ENCODE data around the gene XPC. TPM values are rescaled to one million over a fixed set of nuclear protein-coding genes. Genes with fewer than 3 reads are reported as not detected.
A peak's percentile ranks its signal among the peaks of the same experiment; 100 is the strongest.
"Not testable (repeated sequence)": the region's sequence is repeated elsewhere in the genome, so short reads cannot be mapped to it uniquely, and the experiment has no call there.

Gene XPC
- total RNA-seq, result 10 to 100 TPM; 20.6 to 25.9 (median 23.5) TPM

DNA sequence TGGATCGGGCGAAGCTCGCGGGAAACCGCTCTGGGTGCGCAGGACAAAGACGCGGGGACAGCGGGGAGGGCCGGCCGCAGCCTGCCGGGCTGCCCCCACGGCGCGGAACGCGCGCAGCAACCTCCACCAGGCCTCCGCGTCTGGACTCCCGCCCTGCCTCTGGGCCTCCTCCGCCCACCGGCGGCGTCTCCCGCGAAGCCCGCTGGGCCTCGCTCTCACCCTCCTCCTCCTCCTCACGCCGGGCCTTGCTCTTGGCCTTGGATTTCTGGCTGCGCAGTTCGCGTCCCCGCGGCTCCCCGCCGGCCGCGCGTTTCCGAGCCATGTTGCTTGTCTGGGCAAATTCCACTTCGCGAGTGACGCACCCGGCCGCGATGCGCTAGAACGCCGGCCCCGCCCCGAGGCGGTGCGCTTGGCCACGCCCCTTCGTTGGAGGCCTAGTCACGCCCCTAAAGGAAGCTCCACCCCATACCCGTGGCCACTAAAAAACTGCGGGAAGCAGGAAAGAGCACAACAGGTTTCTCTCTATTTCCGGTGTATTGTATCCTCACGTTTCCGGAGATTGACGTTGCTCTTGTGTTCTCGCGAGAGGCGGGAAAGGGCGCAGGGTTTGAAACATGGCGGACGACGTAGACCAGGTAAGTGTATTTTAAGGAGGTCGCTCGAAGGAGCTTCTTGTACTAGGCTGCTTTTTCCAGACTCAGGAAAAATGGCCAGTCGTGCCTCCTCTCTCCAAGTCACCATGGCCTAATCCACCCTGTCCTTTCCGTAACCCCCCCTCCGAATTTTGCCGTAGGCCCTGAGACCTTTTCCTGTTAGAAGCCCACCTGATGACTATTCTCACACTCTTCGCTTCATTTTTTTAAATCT is at the start of gene XPC, which contains the start of gene LSM3:
Gene XPC, minus strand, starts transcription at position 355 of the 867 bp plus-strand sequence. Its CDS starts 33 bp downstream, at position 322.
Gene LSM3, plus strand, starts transcription at position 571 of the 867 bp plus-strand sequence. Its CDS starts 44 bp downstream, at position 615.
- peak; percentile 93 to 96 for ATAC-seq
- H3K27me3 Mint-ChIP-seq (ENCODE audit: low read depth), result no peaks in the 10 kb centered on the region
- peak within 1 kb of the TSS; percentile 93 for H3K4me3 Mint-ChIP-seq
- H3K9me3 Mint-ChIP-seq, result no peaks in the 10 kb centered on the region
- peaks cover 17% of the 10 kb centered on the region for H3K36me3 Mint-ChIP-seq (ENCODE audit: insufficient read depth)
- DNase-seq, result peak; percentile 98
- peaks cover 68% of the 10 kb centered on the region for H3K4me1 Mint-ChIP-seq (ENCODE audit: low read depth)

DNA sequence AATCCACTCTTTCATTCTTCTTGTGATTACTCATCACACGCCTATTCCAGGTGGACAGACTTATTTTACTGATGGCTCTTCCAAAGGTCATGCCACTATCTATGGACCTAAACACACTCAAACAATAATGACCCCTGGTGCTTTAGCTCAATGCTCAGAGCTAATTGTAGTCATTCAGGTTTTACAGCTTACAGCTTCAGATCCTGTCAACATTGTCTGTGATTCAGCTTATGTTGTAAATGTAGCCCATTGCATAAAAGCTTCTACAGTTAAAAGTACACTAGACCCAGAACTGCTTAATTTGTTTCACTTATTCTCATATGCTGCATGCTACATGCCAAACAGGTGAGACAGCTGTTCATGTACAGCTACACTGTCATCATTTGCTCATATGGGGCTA is 49.5 kb upstream of the XPC start:
- ATAC-seq (no peak), DNase-seq (no peak)
- peaks cover 48% of the 10 kb centered on the region for H3K27me3 Mint-ChIP-seq (ENCODE audit: low read depth)
- peaks cover 2% of the 10 kb centered on the region for H3K36me3 Mint-ChIP-seq (ENCODE audit: insufficient read depth)
- peaks cover 2% of the 10 kb centered on the region for H3K4me1 Mint-ChIP-seq (ENCODE audit: low read depth)
- H3K9me3 Mint-ChIP-seq, result no peaks in the 10 kb centered on the region
- no peak overlapping the region for H3K4me3 Mint-ChIP-seq

DNA sequence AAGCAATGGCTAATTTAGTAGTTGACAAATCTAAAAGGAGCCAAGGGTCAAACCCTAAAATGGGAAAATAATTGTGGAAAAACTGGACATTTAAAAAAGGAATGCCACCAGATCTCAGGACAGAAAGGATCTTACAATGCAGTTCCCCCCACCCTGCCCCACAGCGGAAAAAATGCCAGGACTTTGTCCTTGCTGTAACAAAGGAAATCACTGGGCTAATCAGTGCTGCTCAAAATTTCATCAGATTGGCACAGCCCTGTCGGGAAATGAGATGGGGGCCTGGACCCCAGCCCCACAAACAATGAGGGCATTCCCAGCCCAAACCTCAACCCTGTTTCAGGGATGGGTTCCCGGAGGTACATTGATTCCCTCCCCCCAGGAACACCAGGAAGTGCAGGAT is 48.0 kb upstream of the XPC start:
- not testable (repeated sequence) for ATAC-seq; H3K36me3 Mint-ChIP-seq (ENCODE audit: insufficient read depth); DNase-seq; H3K4me3 Mint-ChIP-seq; H3K4me1 Mint-ChIP-seq (ENCODE audit: low read depth)
- peaks cover 35% of the 10 kb centered on the region for H3K27me3 Mint-ChIP-seq (ENCODE audit: low read depth)
- peaks cover 13% of the 10 kb centered on the region for H3K9me3 Mint-ChIP-seq

DNA sequence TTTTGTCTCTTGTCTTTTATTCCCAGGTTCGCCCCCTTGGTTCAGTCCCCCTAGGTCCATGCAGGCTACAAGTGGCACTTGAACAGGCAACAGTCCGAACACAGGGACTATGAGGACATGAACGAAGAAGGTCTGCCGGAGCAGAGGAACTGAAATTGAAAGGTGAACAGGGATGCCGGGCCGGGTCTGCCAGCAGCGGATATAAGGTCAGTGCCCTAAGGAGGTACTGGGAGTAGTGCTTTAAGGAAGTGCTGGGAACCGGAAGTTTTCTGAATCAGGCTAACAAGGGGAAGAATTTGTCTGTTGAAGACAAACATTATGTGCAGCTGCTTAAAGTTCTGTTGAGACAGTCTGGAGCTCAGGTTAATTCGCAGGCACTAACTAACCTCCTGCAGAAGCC is 47.0 kb upstream of the XPC start:
- peaks cover 27% of the 10 kb centered on the region for H3K27me3 Mint-ChIP-seq (ENCODE audit: low read depth)

DNA sequence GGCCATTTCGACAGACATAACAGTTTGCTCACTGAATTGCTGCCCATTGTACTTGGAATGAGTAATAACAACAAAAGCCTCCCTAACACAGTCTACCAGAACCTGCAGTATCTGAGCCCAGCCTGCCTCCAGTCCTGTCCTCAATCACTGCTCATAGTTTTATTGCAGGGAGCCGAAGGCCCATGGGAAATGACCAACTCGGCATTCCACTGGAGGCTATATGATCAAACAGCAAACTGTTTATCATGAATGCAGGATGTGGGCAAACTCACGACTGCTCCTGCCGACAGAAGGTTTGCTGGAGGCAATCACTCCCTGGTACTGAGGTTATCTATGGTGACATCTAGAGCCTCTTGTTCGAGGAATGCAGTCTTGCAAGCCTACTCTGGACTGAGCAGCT is 46.5 kb upstream of the XPC start:
- Mint-ChIP-seq H3K4me3 (no peak overlapping the region), H3K4me1 (ENCODE audit: low read depth) (no peaks in the 10 kb centered on the region), H3K27me3 (ENCODE audit: low read depth) (peaks cover 22% of the 10 kb centered on the region), H3K36me3 (ENCODE audit: insufficient read depth) (peaks cover 4% of the 10 kb centered on the region), H3K9me3 (peaks cover 24% of the 10 kb centered on the region)
- DNase-seq (no peak), ATAC-seq (no peak)

More for the DNA sequence above, 47.0 kb upstream of the XPC start:
- ATAC-seq (no peak), DNase-seq (no peak)
- Mint-ChIP-seq H3K9me3 (peaks cover 20% of the 10 kb centered on the region), H3K4me3 (no peak overlapping the region), H3K4me1 (ENCODE audit: low read depth) (no peaks in the 10 kb centered on the region), H3K36me3 (ENCODE audit: insufficient read depth) (peaks cover 6% of the 10 kb centered on the region)

DNA sequence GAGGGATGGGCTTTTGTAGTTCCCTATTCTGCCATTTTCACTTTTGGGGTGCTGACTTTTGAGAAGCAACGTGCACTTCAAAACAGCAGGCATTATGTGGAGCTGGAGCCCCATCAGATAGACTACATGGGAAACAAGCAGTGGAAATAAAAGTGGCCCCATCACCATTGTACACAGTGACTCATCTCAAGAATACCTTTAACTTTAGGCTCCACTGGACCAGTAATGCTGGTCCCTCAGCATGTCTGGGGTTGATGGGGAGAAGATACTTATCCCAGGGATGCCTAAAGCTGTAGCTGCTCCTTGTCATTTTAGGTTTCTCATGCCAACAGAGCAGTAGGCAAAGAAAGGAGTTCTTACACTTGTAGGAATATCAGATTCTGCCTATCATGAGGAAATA is 45.2 kb upstream of the XPC start:
- peaks cover 22% of the 10 kb centered on the region for H3K27me3 Mint-ChIP-seq (ENCODE audit: low read depth)

DNA sequence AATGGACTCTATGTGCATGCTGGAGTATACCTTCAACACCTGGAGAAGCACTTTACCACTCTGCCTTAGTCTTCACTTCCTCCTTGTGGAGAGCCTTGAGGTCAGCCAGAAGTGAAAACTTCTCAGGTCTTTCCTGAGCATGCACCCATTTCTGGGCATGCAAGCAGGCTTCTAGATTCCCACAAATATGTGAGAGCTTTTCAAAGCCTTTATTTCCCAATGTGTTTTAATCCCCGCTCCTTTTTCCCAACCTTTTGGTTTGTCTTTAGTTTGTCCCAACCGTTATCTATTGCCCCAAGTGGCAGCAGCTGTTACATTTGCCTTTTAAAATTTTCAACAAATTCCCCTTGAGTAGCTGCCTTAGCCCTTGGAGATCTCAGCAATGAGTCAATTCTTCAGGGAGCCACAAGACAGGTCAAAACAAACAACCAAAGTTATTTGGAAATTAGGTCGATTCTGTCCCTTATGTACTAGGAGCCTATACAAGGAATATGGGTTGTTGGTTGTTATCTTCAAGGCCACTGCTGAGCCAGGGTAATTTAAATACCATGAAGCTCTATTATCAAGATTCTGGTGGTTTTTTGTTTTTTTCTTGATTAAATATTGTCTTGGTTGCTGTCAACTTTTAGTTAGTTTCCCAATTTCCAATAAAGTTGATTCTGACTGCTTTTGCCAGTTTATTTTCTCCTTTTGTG is 44.6 kb upstream of the XPC start:
- DNase-seq, result no peak
- ATAC-seq, result no peak
- H3K36me3 Mint-ChIP-seq (ENCODE audit: insufficient read depth), result peaks cover 4% of the 10 kb centered on the region
- peaks cover 1% of the 10 kb centered on the region for H3K4me1 Mint-ChIP-seq (ENCODE audit: low read depth)
- H3K27me3 Mint-ChIP-seq (ENCODE audit: low read depth), result peaks cover 22% of the 10 kb centered on the region
- peaks cover 27% of the 10 kb centered on the region for H3K9me3 Mint-ChIP-seq
- no peak overlapping the region for H3K4me3 Mint-ChIP-seq

More for the DNA sequence above, 45.2 kb upstream of the XPC start:
- Mint-ChIP-seq H3K9me3 (peaks cover 27% of the 10 kb centered on the region), H3K36me3 (ENCODE audit: insufficient read depth) (peaks cover 4% of the 10 kb centered on the region), H3K4me3 (no peak overlapping the region), H3K4me1 (ENCODE audit: low read depth) (no peaks in the 10 kb centered on the region)
- DNase-seq (no peak), ATAC-seq (no peak)

DNA sequence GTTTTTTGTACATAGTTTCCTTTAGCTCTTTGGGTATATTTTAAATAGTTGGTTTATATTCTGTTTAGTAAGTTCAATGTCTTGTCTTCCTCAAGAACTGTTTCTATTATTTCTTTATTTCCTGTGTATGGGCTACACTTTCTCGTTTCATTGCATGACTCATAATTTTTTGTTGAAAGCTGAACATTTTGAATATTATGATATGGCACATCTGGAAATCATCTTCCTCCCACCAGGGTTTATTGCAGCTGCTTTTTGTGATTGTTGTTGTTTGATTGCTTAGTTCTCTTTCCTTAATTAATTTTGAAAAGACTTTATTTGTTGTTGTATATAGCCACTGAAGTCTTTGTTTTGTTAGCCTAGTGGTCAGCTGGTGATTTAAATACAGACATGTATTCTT is 44.1 kb upstream of the XPC start:
- peaks cover 4% of the 10 kb centered on the region for H3K36me3 Mint-ChIP-seq (ENCODE audit: insufficient read depth)
- ATAC-seq (no peak), DNase-seq (no peak)
- peaks cover 2% of the 10 kb centered on the region for H3K4me1 Mint-ChIP-seq (ENCODE audit: low read depth)
- H3K27me3 Mint-ChIP-seq (ENCODE audit: low read depth), result peaks cover 22% of the 10 kb centered on the region
- peaks cover 27% of the 10 kb centered on the region for H3K9me3 Mint-ChIP-seq
- H3K4me3 Mint-ChIP-seq, result no peak overlapping the region

DNA sequence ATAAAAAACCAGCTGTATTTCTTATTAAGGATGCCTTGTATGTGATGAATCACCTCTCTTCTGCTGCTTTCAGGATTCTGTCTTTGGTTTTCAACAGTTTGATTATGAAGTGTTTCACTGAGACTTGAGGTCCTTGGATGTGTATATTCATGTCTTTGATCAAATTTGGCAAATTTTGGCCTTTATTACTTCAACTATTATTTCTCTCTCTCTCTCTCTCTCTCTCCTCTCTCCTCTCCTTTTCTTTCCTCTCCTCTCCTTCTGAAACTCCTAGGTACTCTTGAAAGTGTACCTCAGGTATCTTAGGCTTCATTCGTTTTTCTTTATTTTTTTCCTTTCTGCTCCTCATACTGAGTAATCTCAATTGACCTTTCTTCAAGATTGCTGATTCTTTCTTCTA is 43.5 kb upstream of the XPC start:
- peaks cover 3% of the 10 kb centered on the region for H3K4me1 Mint-ChIP-seq (ENCODE audit: low read depth)
- no peak overlapping the region for H3K4me3 Mint-ChIP-seq
- H3K9me3 Mint-ChIP-seq, result peaks cover 27% of the 10 kb centered on the region
- H3K36me3 Mint-ChIP-seq (ENCODE audit: insufficient read depth), result peaks cover 4% of the 10 kb centered on the region
- DNase-seq, result no peak
- H3K27me3 Mint-ChIP-seq (ENCODE audit: low read depth), result peaks cover 22% of the 10 kb centered on the region
- no peak for ATAC-seq

DNA sequence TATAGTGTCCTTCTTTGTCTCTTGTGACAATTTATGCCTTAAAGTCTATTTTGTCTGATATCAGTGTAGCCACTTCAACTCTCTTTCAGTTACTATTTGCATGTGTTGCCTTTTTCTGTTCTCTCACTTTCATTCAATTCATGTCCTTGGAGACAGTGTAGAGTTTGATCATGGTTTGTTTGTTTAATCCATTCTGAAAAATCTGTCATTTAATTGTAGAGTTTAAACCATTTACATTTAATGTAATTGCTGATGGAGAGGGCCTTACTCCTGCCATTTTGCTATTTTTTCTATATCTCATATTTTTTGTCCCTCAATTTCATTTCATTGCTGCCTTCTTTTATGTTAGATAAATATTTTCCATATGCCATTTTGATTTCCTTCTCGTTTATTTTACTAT is 42.5 kb upstream of the XPC start:
- Mint-ChIP-seq H3K27me3 (ENCODE audit: low read depth) (peaks cover 14% of the 10 kb centered on the region), H3K4me3 (no peak overlapping the region), H3K4me1 (ENCODE audit: low read depth) (peaks cover 9% of the 10 kb centered on the region), H3K9me3 (peaks cover 27% of the 10 kb centered on the region), H3K36me3 (ENCODE audit: insufficient read depth) (peaks cover 4% of the 10 kb centered on the region)
- ATAC-seq, result no peak
- no peak for DNase-seq

DNA sequence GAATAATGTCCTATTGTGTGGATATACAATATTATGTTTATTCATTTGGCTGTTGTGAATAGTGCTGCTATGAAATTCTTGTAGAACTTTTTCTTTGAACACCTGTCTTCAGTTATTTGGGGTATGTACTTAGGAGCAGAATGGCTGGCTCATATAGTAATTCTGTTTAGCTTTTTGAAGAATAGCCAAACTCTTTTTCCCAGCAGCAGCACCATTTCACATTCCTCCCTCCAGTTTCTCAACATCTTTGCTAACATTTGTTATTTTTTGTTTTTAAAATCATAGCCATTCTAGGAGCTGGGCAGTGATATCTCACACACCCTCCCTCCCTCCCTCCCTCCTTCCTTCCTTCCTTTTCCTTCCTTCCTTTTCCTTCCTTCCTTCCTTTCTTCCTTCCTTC is 40.0 kb upstream of the XPC start:
- peaks cover 4% of the 10 kb centered on the region for H3K36me3 Mint-ChIP-seq (ENCODE audit: insufficient read depth)
- H3K27me3 Mint-ChIP-seq (ENCODE audit: low read depth), result peaks cover 3% of the 10 kb centered on the region
- H3K9me3 Mint-ChIP-seq, result peaks cover 27% of the 10 kb centered on the region
- DNase-seq (no peak), ATAC-seq (no peak)
- H3K4me3 Mint-ChIP-seq, result no peak overlapping the region
- H3K4me1 Mint-ChIP-seq (ENCODE audit: low read depth), result peaks cover 9% of the 10 kb centered on the region

DNA sequence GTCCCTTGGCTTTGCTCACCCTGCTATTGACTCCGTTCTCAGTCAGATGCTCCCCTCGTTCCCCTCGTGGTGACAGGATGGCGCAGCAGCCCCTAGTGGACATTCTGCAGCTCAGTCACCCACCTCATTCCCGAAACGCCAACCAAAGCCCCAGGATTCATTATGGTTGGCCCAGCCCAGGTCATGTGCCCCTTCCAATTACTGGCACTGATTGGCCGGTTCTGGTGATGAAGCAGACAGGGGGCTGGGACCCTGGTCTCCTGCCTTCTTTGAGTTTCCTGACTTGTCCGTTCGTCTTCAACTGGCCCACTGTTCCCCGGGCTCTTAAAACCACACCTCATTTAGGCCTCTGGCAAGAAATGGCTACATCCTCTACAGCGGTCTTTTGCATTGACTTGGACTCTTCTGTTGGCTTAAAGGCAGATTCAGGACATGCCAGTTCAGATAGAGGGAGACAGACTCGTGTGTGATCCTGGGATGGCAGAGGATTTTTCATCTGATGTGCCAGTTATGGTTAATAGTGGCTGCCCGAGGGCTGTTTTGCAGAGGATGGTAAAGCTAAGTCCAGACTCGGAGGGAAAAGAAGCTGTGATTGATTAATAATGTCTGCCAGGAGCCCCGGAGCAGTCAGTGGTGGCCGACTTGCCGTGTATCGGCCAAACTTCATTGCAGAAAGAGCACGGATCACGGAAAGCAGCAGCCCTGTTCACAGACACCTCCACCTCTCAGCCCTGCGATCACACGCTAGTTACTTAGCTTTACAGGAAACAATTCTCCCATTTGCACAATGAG is 38.1 kb upstream of the XPC start:
- Mint-ChIP-seq H3K36me3 (ENCODE audit: insufficient read depth) (no peaks in the 10 kb centered on the region), H3K4me1 (ENCODE audit: low read depth) (peaks cover 9% of the 10 kb centered on the region), H3K27me3 (ENCODE audit: low read depth) (no peaks in the 10 kb centered on the region), H3K4me3 (peak overlapping the region; percentile 89), H3K9me3 (peaks cover 15% of the 10 kb centered on the region)
- DNase-seq (peak; percentile 41), ATAC-seq (peak; percentile 83 to 98)

DNA sequence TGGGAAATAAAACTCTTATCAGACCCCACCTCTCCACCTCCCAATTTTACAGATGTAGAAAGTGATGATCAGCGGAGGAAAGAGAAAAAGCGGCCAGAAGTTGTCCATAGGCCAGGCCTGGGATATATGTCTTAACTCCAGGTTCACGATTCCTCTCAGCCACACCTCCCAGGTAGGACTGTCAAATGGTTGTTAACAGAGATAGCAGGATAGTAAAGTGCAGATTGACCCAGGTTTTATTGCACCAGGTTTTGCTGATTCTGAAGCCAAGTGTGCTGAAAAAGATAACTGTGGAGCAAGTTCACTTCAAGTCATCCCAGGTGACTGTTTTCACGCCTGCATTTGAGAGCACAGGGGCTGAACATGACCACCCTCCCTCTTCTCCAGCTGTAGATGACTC is 36.4 kb upstream of the XPC start:
- Mint-ChIP-seq H3K4me3 (no peak overlapping the region), H3K4me1 (ENCODE audit: low read depth) (peaks cover 9% of the 10 kb centered on the region), H3K9me3 (peaks cover 2% of the 10 kb centered on the region), H3K27me3 (ENCODE audit: low read depth) (no peaks in the 10 kb centered on the region), H3K36me3 (ENCODE audit: insufficient read depth) (no peaks in the 10 kb centered on the region)
- no peak for ATAC-seq
- DNase-seq, result no peak

All from activated T-cell treated with anti-CD3 and anti-CD28 coated beads, Interleukin-2, amount 50 U/mL, for 4 hours (primary cell).